Coronary artery (tissue), 2 donors: ENCODE results near the gene SEC14L1.

Experiments
- DNase-seq: peaks from one replicate; pipeline ENCODE4 v3.0.0-alpha.2; 2017; ENCODE audit warnings: low spot score
- H3K27ac ChIP-seq, 2 donors: fragments of 200-600 bp; sonication (generic); one replicate each; pipeline ENCODE4 v1.5.1; 2016 to 2019
- H3K4me3 ChIP-seq: fragments of 200-600 bp; sonication (generic); 2 replicates; pipeline ENCODE4 v1.5.1; 2016; ENCODE audit warnings: mild to moderate bottlenecking, moderate library complexity
- CTCF ChIP-seq: fragments of 200-600 bp; sonication (generic); IDR thresholded peaks from one replicate; pipeline ENCODE4 v1.5.1; 2019; ENCODE audit warnings: antibody characterized with exemption

SEC14L1 gene

GRCh38 chr17:77235370-77235941 lies 94.7 kb downstream of the SEC14L1 start:
- TF ChIP-seq CTCF: no peak
- no peak for DNase-seq
- H3K27ac ChIP-seq: peak overlapping the region; percentile 62 to 78
- peak overlapping the region; percentile 68 for H3K4me3 ChIP-seq

- TF ChIP-seq CTCF: no peak
- Histone ChIP-seq H3K4me3 (no peak overlapping the region), H3K27ac (no peak overlapping the region)
- no peak for DNase-seq
Measured at GRCh38 chr17:77237232-77238008, 96.7 kb downstream of the SEC14L1 start.

- no peak for TF ChIP-seq CTCF
- H3K4me3 ChIP-seq: no peak overlapping the region
- no peak for DNase-seq
- no peak overlapping the region for H3K27ac ChIP-seq
Measured at GRCh38 chr17:77240976-77241375, 100.2 kb downstream of the SEC14L1 start.

- no peak overlapping the region for H3K4me3 ChIP-seq
- no peak for DNase-seq
- H3K27ac ChIP-seq: no peak overlapping the region
- no peak for TF ChIP-seq CTCF
Measured at GRCh38 chr17:77242118-77242851, 101.5 kb downstream of the SEC14L1 start.

- DNase-seq: no peak
- no peak overlapping the region for H3K4me3 ChIP-seq
- no peak overlapping the region for H3K27ac ChIP-seq
- no peak for TF ChIP-seq CTCF
Measured at GRCh38 chr17:77245162-77245926, 104.6 kb downstream of the SEC14L1 start.

GRCh38 chr17:77246110-77247047 lies 105.6 kb downstream of the SEC14L1 start:
- peak overlapping the region in 1 of 2 donors; percentile 67 for H3K27ac ChIP-seq
- no peak for TF ChIP-seq CTCF
- no peak for DNase-seq
- H3K4me3 ChIP-seq: peak overlapping the region; percentile 78
